Ammon's horn (tissue), 1 donor: ENCODE results near the gene HTRA1.
A peak's percentile ranks its signal among the peaks of the same experiment; 100 is the strongest.

Source experiments
- DNase-seq: peaks from one replicate; pipeline ENCODE4 v3.0.0-alpha.2; 2016; ENCODE audit warnings: low spot score

The HTRA1 gene

DNA sequence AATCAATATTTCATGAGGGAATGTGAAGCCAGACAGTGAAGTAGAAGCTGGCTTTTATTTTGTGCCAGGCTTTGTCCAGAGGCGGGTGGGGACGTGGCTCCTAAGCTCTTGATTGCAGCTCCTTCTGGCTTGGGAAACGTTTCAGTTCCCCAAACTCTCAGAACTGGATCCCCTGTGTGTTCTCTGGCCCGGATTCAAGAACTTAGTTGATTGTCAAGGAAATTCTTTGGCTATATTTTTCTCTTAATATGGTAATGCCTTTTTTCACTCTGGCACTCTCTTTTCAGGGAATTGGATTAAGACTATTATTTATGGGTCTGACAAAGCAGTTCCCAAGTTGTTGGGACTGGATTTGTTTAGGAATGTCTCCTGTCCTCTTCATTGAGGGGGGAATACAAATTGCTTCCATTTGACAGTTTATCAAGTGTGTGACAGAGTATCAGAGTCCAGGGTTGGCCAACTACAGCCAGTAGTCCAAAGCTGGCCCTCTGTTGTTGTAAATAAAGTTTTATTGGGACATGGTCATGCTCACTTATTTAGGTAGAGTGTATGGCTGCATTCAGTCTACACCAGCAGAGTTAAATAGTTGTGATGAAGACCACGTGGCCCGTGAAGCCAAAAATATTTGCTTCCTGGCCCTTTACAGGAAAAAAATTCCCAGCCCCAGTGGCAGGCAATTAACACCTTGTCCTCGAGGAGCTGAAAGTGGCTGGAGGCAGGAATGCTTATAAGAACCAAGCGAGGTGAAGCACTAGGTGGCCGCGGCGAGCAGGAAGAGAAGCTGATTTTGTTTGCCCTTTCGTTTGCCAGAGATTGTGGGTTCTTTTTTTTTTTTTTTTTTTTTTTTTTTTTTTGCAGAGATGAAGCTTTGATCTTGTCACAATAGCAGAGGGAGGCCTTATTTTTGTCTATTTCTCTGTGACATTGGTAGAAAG lies 34.3 kb downstream of the HTRA1 start:
- DNase-seq: peak; percentile 63

DNA sequence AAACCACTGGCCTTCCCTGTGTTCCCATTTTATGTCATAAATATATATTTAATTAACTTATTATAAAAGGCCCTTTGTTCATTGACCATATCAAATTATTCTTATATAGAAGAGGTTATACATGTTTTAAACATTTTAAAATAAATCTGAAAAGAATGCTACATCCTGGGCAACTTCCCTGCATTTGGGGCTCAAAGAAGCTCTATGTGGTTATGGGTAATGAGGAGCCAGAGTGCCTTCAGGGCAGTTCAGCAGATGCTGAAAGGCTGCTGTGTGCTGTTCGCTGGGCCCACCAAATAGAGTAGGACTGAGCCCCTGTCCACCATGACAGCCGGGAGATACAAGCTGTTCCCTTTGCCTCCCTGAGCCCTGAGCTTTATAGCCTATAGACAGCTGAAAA lies 35.9 kb downstream of the HTRA1 start:
- DNase-seq: no peak

DNA sequence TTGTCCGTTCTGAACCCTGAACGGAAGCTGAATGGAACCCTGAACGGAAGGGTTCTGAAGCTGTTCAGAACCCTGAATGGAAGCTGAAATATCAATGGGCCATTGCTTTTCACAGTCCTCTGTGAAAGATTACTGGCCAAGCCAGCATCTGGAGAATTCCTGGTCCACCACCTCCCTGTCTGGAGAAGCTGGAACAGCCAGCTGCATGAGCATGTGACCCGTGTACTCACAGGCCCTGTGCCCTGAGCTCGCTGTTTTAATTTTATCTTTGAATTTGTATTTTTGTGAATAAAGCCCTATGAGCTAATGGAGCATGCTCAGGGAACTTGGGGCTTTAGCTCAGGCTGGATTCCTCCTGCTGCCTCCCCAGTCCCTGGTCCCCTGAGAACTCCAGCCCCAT lies 37.2 kb downstream of the HTRA1 start:
- peak; percentile 65 for DNase-seq

DNA sequence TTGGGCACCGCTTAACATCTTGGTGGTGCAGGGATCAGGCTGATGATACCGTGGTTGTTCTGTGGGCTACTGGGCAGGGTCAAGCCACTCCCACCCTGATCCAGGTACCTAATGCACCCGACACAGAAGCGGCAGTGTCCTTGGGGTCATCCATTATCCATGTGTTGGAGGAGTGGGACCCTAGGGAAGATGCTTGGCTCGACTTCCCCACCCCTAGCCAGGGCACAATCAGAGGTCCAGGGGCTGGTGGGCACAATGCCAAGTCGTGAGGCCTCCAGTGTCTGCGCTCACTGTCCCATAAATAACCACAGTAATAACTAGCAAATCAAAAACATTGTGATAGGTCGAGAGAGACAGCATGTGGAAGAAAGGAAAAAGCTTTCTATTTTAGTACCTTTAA lies 37.7 kb downstream of the HTRA1 start:
- DNase-seq: no peak

DNA sequence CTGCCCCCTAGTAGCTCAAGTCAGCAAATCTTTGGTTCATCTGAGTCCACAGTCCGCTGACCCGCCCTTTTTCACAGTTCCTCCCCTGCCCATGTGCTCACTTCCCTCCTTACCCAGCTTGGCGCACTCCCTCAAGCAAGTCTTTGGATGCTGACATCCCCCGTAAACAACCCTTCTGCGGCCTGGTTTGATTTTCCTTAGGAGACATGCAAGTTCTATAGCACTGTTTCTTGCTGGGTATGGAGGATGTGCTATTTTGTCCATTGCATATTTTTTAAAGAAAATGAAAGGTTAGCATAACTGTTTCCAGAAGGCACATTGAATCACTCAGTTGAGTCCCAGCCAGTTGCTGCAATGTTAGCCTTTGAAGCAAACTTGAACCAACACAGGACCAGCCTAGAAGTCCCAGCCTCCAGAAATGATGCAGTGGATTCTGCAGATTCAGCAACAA lies 38.2 kb downstream of the HTRA1 start:
- peak; percentile 79 for DNase-seq

DNA sequence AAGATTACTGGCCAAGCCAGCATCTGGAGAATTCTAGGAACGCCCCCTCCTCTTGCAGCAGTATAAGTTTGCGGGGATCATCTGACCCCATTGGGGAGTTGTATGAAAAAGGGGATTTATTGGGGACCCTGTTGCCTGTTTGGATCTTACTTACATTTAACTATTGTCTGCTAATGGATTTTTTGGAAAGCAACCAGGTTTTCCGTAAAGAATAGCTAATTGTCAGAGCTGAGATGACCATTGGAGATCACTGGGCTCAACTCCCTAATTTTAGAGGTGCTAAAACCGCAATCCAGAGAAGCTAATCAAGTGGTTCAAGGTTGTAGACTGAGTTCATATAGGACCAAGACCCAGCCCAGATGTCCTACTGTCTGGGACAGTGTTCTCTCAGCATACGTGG lies 38.8 kb downstream of the HTRA1 start:
- DNase-seq: no peak

DNA sequence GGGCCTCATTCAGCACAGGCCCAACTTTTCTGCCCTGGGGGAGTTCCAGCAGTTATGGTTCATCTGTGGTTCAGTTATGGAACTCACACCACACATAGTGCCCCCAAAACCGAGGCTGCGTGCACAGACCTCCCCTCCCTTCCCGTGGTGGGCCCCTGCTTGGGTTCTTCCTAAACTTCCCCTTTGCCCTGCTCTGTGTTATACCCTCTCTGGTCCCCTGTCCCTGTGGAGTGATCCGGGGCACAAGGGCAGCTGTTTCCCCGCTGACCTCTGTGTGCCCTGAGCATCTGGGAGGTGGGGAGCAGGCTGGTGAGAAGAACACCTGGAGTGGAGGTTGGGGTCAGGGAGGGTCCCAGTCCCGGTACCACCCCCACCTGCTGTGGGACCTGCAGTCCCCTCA lies 39.4 kb downstream of the HTRA1 start:
- DNase-seq: no peak

DNA sequence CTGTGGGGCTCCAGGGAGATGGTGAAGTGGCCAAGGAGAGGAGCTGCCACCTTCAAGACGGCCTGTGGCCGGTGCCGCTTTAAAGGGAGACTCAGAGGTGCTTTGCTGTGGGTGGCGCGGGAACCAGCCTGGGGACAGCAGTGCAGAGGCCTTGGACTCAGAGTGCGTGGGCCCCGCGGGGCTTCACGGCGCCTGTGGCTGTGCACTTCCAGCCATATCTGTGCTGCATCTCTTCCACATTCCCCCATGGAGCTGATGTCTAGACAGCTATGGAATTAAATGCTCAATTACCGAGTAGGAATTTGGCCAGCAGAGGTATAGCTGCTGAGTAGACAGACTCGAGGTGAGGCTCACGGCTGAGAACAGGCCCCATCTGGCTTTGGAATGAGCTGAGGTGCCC lies 41.7 kb downstream of the HTRA1 start:
- no peak for DNase-seq

DNA sequence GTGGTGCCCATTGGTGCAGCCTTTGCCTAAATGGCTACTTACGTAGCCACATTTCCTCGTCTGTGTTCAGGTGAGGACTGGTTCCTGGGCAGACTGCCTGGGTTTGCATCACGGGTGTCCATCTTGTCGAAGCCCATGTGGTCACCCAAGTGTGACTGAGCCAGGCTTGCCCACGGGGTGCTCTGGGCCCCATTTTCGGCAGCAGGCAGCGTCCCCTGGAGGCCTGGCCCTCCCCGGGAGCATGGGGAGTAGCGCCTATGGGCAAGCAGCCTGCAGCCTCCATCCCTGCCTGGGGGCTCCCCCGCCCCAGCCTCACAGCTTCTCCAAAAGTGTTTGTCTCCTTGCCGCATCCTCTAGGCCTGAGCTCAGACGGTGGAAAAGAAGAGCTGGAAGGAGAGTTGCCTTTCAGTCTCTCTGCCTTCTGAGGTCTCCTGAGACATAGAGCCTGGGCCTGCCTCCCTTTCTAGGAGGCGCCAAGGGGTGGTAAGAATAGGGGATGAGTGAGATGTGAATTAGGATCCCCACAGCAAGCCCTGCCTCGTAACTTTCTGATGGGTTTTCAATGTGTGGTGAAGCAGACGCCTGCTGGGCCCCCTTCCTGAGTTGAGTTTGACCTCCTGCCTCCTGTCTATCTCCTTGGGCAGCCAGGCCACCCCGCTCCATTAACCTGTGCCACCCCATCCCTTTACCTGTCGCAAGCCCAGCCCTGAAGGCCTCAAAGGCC lies 42.7 kb downstream of the HTRA1 start:
- no peak for DNase-seq

DNA sequence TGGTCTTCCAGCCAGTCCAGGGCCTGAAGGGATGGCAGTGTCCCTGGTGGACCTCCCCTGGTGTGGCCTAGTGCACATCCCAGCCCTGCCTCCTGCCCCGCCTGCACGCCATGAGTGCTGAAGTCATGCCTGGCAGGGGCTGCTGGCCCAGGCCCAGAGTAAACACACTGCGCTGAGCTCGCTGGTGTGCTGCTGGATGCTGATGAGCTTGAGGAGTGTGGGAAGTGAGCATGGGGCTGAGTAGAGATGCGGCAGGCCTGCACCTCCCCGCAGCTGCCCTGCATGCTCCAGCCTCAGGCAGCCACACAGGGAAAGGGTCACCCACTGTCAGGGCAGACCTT lies 43.2 kb downstream of the HTRA1 start:
- peak; percentile 98 for DNase-seq

DNA sequence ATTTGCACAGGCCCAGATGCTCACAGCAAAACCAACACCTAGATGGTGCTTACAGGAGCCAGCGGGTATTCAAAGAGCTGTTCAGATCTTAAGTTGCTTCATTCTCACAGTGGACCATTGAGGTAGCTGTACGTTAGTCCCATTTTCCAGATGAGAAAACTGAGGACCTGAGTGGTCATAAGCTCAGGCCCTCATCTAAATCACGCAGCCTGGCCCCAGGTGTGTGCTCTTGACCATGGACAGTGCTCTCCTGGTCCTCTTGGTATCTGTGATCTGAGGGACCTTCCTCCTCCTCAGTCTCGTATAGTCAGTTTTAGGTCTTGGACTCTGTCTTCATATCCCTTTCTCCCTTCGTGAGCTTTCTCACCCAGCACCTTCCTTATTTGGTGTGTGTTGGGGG lies 43.7 kb downstream of the HTRA1 start:
- no peak for DNase-seq

DNA sequence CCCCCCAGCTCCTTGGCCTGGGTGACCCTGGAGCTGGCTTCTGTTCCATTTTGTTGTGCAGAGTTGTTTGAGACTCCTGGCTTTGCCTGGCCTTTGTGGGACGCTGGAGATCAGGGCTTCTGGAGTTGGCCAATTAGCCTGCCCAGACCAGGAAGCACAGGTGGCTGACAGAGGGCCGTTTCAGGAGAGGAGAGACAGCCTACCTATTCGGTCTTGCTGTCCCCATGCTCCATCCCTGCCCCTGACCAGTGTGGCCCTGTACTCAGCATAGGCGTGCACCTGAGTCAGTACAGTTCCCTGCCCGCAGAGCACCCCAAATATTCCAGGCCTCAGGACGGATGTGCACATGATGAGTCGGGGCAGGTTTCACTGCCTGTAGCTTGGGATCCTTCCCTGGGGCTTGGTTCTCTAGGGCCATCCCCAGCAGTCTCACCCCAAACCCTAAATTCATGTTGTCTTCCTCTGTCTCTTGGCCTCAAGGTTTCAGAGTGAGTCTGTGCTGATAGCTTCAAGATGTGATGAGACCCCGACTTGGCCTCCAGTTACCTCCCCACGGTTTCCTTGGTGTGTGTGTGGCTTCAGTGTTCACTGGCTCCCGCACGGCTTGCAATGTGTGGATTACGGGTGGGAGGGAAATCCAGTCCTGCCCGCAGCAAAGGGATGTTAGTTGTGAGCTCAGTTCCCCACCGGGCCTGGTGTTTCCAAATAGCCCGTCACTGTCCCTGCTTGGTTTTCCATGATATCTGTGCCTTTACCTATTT lies 44.7 kb downstream of the HTRA1 start:
- DNase-seq: no peak

DNA sequence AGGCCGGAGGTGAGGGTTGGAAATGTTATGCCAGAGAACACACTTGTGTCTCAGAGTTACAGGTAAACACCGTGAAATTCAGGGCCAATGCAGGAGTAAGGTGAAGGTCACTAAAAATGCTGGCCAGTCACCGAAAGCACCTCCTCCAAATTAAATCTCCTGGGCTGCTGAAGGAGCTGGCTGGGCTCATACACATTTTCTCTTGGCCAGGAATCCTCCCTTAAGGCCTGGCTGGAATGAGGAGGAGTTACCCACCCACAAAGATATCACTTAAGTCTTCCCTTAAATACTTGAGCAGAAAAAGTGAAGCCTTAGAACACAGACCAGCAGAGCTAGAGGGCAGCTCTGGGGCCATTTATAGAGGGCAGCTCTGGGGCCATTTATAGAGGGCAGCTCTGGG lies 46.3 kb downstream of the HTRA1 start:
- no peak for DNase-seq

DNA sequence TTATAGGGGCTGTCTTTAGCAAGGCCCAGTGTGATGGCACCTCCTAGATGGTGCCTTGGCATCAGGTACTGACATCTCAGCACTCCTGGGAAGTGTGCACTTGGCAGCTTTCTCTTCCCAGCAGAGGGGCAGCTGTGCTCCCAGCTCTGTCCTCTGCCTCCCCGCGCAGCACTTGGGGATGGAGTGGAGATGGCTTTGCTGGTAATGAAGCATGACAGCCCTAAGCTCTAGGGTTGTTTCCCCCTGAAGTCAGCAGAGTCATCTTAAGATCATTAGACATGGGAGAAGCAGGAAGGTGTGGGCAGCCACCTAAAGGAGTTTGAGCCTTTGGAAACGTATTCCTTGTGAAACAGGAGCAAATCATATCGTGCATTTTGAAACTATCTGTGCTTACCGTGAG lies 46.7 kb downstream of the HTRA1 start:
- no peak for DNase-seq

DNA sequence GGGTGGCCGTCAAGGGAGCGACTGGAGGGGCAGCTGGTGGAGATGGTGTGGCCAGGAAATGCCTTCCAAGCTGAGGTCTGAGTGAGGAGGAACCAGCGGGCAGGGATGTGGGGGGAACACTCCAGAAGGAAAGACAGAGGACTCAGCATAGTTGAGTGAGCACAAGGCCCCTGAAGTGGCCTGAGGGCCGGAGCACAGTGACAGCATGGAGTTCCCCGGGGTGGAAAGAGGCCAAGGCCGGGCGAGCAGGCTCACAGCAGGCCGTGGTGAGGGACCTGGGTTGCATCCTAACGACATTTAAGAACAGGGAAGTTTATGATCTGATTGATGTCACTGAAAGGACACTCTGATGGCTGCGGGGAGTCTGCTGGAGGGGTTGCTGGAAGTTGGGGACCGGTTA lies 48.0 kb downstream of the HTRA1 start:
- no peak for DNase-seq

DNA sequence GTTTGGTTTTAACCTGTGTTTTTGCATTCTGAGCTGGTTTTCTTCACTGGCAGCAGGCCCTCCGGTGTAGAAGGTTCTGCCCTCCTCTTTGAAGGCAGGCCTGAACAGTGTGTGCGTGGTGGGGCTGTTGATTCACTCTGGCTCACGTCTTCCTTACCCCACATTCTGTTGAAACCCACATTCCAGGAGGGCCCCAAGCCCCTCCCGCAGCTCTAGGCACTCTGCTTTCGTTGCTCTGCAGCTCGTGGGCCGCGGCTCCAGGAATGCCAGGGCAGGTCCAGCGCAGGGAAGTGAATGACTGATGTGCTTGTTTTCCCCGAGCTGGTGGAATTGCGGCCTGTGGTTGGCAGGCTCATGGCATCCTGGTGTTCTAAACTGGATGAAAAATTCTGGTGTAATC lies 49.0 kb downstream of the HTRA1 start:
- DNase-seq: no peak

DNA sequence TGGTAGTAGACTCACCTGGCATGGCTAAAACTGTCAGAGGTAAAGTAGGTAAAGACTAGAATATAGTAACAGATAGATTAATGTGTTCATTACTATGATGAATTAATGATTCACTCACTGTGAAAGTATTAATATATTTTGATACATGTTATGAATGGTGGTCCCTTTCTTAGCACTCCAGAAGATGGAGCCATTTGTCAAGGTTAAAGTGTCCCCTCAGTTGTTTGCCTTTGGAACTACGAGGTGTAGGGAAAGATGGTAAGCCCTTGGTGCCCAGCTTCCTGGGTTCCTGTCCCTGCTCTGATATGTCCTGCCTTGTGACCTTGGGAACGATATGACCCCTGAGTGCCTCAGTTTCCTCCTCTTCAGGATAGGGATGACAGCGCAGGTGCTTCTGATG lies 49.4 kb downstream of the HTRA1 start:
- no peak for DNase-seq

DNA sequence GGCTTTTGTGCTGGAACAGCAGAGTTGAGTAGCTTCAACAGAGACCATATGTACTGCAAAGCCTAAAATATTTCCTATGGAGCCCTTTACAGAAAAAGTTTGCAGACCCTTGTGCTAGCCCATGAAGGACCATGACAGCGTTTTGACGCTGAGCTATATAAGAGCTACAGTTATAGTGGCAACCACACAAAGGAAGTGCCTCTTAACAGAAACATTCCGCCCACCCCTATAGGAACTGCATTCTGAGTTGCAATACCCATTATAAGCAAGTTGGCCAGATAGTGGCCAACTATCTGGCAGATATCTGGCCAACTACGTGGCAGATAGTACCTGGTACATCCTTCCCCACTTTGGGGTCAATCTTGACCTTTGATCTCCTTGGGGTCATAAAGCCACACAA lies 51.7 kb downstream of the HTRA1 start:
- no peak for DNase-seq

DNA sequence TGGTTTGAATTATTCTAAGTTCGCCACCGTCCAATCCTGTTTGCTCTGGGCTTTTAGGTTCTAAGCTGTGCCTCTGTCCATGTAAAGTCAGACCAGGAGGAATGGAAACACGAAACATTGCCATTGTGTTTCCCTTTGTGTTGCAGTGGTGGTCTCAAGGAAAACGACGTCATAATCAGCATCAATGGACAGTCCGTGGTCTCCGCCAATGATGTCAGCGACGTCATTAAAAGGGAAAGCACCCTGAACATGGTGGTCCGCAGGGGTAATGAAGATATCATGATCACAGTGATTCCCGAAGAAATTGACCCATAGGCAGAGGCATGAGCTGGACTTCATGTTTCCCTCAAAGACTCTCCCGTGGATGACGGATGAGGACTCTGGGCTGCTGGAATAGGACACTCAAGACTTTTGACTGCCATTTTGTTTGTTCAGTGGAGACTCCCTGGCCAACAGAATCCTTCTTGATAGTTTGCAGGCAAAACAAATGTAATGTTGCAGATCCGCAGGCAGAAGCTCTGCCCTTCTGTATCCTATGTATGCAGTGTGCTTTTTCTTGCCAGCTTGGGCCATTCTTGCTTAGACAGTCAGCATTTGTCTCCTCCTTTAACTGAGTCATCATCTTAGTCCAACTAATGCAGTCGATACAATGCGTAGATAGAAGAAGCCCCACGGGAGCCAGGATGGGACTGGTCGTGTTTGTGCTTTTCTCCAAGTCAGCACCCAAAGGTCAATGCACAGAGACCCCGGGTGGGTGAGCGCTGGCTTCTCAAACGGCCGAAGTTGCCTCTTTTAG lies 52.9 kb downstream of the HTRA1 start:
- no peak for DNase-seq

DNA sequence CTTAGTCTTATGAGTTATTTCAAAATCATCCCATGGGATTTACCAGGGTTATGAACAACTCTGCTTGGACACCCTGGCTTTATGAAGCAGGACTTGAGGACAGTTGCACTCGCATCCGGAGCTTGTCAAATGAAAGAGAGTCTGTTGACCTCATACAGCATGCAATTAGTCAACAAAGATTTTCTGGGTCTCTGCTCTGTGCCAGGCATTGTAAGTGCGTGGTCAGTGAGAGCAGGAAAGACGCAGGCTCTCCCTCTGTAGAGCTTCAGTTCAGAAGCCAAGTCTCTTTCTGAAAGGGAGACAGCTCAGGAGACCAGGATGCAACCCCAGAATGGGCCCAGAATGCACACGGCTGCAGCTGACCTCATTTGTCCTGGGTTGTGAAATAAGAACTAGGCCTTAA lies 53.7 kb downstream of the HTRA1 start:
- peak; percentile 62 for DNase-seq

DNA sequence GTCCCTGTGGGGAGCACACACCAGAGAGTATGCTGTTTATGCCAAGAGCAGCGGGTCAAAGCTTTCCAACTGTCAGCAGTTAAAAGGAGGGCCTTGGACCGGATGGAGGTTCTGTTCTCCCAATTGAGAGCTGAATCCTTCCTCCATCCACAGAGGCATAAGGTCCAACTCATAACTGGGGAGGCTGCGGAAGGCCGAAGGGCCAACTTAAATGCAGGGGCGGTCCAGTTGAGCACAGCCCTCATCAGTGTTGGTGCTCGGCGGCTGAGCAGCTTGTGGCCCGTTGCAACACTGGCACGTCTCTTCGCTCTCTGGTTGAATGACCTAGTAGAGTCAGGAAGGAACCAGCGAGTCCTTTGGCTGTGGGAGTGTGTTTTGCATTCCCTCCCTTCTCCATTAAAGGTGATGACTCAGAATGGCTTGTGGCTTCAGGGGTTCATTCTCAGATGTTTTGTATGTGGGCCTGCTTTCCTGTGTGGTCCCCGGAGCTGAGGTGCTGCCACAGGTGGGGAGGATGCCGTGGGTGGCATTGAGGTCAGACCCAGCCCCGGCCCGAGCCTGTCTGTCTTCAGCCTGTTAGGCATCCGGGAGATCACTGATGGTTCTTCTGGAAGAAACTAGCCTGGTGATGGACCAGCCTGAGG lies 54.4 kb downstream of the HTRA1 start:
- DNase-seq: no peak
